Activated T-cell treated with anti-CD3 and anti-CD28 coated beads for 24 hours (primary cell): Measurements from ENCODE around the gene CHRNG.
"Not testable (repeated sequence)": the region's sequence is repeated elsewhere in the genome, so short reads cannot be mapped to it uniquely, and the experiment has no call there.

Experiments used
- DNase-seq: peaks from one replicate; pipeline ENCODE4 v3.0.0-alpha.2; 2020; ENCODE audit warnings: low read depth

The CHRNG gene

GRCh38 chr2:232543928-232544631, 4.6 kb downstream of the CHRNG start:
- no peak for DNase-seq

GRCh38 chr2:232544674-232545073, 5.2 kb downstream of the CHRNG start:
- no peak for DNase-seq

GRCh38 chr2:232545511-232546375, 6.3 kb downstream of the CHRNG start:
- no peak for DNase-seq

- DNase-seq = no peak
Observed at GRCh38 chr2:232547991-232548390, 8.5 kb downstream of the CHRNG start.

GRCh38 chr2:232549655-232550353, 10.3 kb downstream of the CHRNG start:
- no peak for DNase-seq

- DNase-seq = peak; percentile 90
Observed at GRCh38 chr2:232550354-232551249, 11.1 kb downstream of the CHRNG start, which contains the start of the genes EIF4E2 and TIGD1. EIF4E2 (plus strand) TSS chr2:232550689; CDS start chr2:232550725, 36 bp downstream. TIGD1 (minus strand) TSS chr2:232550557; CDS start chr2:232549882, 675 bp downstream.

- DNase-seq = no peak
Observed at GRCh38 chr2:232551250-232551638, 11.8 kb downstream of the CHRNG start.

- DNase-seq = no peak
Observed at GRCh38 chr2:232551776-232552175, 12.3 kb downstream of the CHRNG start.

GRCh38 chr2:232556426-232556825, 16.9 kb downstream of the CHRNG start:
- DNase-seq = no peak

GRCh38 chr2:232562515-232563151, 23.1 kb downstream of the CHRNG start:
- DNase-seq = no peak

- no peak for DNase-seq
Observed at GRCh38 chr2:232563580-232563979, 24.1 kb downstream of the CHRNG start.

GRCh38 chr2:232567721-232568120, 28.2 kb downstream of the CHRNG start:
- DNase-seq = no peak

GRCh38 chr2:232568161-232568560, 28.7 kb downstream of the CHRNG start:
- no peak for DNase-seq

- no peak for DNase-seq
Observed at GRCh38 chr2:232569541-232569940, 30.0 kb downstream of the CHRNG start.

- DNase-seq = not testable (repeated sequence)
Observed at GRCh38 chr2:232570481-232570880, 31.0 kb downstream of the CHRNG start.

GRCh38 chr2:232571026-232571474, 31.6 kb downstream of the CHRNG start:
- no peak for DNase-seq

- DNase-seq = no peak
Observed at GRCh38 chr2:232573042-232573441, 33.5 kb downstream of the CHRNG start.

- no peak for DNase-seq
Observed at GRCh38 chr2:232573771-232574435, 34.4 kb downstream of the CHRNG start.

- no peak for DNase-seq
Observed at GRCh38 chr2:232574674-232575403, 35.3 kb downstream of the CHRNG start.

- no peak for DNase-seq
Observed at GRCh38 chr2:232575404-232575746, 35.9 kb downstream of the CHRNG start.
